GM13976 (cell line): Measurements from ENCODE around the gene IFNK.

Experiments
- DNase-seq: peaks from one replicate; pipeline ENCODE4 v3.0.0; 2012; ENCODE audit warnings: low spot score
- CTCF ChIP-seq: IDR thresholded peaks from 2 replicates; pipeline ENCODE4 v1.5.1; 2012; ENCODE audit warnings: borderline replicate concordance, mild to moderate bottlenecking; ENCODE audit not compliant: insufficient read depth; ENCODE audit errors: extremely low read depth, missing control alignments, control extremely low read depth
- in situ Hi-C: fragments of 300-500 bp; cut with MboI; formaldehyde crosslinking; loops from one replicate; pipeline ENCODE4 v1.12.0; 2022; ENCODE audit warnings: low sequenced_read_pairs, mixed read lengths, inconsistent platforms; ENCODE audit not compliant: unreplicated experiment

The IFNK gene

DNA sequence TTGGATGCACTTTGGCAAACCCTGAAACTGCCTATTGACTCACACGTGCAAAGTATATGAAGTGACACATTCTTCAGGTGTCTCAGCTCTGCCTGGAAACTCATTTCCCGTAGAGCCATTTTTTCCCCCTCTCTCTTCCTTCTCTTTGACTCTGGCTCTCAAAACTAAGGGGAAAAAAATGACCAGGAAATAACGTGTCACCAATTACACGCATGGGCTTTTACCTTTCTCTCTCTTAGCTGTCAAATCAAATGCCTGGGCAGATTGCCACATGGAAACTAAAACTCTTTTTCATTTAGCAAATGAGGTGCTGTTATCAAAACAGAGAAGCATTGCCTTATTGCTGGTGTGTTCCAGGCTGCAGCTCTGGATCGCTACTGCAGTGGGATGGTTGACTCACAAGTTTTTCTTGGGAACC lies 18.3 kb upstream of the IFNK start:
- DNase-seq = no peak
- in situ Hi-C loops = no loop called here
- TF ChIP-seq CTCF = no peak

- DNase-seq = no peak
- in situ Hi-C loops = no loop called here
- TF ChIP-seq CTCF = no peak
Observed at GRCh38 chr9:27506981-27507380, 17.1 kb upstream of the IFNK start.

GRCh38 chr9:27510780-27511179 lies 13.3 kb upstream of the IFNK start:
- in situ Hi-C loops = no loop called here
- DNase-seq = no peak
- no peak for TF ChIP-seq CTCF

GRCh38 chr9:27511771-27512170 lies 12.3 kb upstream of the IFNK start:
- in situ Hi-C loops = no loop called here
- no peak for DNase-seq
- TF ChIP-seq CTCF = no peak

GRCh38 chr9:27514551-27514950 lies 9.5 kb upstream of the IFNK start:
- no peak for TF ChIP-seq CTCF
- in situ Hi-C loops = no loop called here
- DNase-seq = no peak

DNA sequence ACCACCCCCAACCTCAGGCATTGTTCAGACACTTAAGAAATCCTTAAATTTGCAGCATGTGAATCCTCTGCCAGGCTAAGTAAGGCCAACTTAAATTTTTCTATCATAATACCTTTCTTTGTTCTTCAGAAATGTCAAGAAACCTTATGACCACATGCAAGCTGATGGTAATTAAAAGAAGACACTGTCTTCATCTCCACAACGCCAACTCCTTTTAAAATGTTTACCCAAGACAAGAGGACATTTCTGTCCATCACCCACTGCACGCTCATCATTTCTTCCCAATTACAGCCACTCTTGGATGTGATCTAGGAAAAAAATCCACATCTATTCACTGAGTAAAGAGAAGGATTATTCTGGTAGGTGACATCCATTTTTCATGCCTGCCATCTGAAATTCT lies 6.1 kb upstream of the IFNK start:
- DNase-seq = no peak
- TF ChIP-seq CTCF = no peak
- in situ Hi-C loops = no loop called here

DNA sequence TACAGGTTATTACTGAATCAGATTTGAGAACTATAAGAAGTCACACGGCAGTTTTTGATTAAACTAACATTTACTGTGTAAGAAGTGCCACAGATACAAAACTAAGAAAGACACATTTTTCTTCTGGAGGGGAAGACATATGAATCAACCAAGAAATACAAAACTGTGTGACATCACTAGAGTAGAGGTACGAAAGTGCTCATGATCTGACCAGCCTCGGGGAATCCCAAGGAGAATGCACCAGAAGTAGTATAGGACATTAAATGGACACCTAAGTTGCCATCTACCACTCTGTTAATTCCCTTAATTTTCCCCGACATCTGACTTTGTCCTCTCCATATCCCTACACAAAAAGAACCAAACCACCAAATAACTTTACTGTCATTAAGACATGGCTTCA lies 5.3 kb upstream of the IFNK start:
- in situ Hi-C loops = no loop called here
- DNase-seq = no peak
- TF ChIP-seq CTCF = no peak
